Measurements from ENCODE around the gene RBMXL2.

DNA sequence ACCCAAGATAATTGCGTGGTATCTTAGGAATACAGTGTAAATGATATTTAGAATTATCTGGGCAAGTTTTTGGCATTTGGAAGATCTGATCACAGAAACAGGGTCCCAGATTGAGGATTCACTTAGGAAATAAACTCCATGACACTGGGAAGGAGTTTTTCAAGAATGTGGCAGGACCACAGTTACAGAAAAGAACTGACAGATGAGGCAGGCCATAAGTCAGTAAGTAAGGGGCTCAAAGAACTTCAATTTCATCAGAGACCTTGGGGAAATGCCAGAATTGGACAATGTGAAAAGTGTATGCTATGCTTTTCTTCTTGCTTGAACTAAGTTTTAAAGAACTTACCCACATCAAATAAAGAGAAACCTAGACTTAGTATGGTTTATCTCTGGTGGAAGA, 49.3 kb downstream of the RBMXL2 start:
- TF ChIP-seq, protein P1, sequence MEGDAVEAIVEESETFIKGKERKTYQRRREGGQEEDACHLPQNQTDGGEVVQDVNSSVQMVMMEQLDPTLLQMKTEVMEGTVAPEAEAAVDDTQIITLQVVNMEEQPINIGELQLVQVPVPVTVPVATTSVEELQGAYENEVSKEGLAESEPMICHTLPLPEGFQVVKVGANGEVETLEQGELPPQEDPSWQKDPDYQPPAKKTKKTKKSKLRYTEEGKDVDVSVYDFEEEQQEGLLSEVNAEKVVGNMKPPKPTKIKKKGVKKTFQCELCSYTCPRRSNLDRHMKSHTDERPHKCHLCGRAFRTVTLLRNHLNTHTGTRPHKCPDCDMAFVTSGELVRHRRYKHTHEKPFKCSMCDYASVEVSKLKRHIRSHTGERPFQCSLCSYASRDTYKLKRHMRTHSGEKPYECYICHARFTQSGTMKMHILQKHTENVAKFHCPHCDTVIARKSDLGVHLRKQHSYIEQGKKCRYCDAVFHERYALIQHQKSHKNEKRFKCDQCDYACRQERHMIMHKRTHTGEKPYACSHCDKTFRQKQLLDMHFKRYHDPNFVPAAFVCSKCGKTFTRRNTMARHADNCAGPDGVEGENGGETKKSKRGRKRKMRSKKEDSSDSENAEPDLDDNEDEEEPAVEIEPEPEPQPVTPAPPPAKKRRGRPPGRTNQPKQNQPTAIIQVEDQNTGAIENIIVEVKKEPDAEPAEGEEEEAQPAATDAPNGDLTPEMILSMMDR (IDR thresholded peaks at IDR 0.05), result no peak
- TF ChIP-seq TCF12 (IDR thresholded peaks at IDR 0.05) (no peak), RCOR1 (IDR thresholded peaks at IDR 0.05; ENCODE audit: low read length) (no peak), YY1 (IDR thresholded peaks at IDR 0.05; ENCODE audit: low read depth) (no peak)
- TF ChIP-seq, protein P2, sequence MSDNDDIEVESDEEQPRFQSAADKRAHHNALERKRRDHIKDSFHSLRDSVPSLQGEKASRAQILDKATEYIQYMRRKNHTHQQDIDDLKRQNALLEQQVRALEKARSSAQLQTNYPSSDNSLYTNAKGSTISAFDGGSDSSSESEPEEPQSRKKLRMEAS (IDR thresholded peaks at IDR 0.05; ENCODE audit: low read depth), result no peak

Data from SK-N-SH (cell line).